Measurements from ENCODE around the gene ARIH1.

ARIH1 gene

DNA sequence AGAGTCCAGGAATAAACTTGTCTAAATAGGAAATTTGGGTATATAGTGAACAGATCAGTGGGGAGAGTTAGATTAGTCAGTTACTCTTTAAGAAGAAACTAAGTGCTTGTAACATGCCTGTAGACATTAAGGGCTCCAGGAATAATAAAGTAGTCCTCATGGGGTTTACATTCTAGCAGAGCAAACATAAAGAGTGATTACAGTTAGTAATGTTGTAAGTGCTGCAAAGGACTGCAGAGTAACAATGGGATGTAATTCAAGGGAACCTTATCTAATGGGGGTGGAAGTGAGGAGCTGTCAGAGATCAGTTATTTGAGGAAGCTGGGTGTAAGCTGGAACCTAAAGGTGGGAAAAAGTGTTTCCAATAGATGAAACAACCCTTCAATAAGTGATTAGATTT, 67.5 kb downstream of the ARIH1 start:
- TF ChIP-seq FOXP2 (optimal IDR thresholded peaks at IDR 0.05; ENCODE audit: borderline replicate concordance, extremely low read depth, extremely low read length, insufficient read depth) (no peak), SIN3A (IDR thresholded peaks at IDR 0.05; ENCODE audit: borderline replicate concordance, insufficient read depth, low read length) (no peak), POLR2AphosphoS5 (IDR thresholded peaks at IDR 0.05; ENCODE audit: low read depth, low read length) (no peak), TAF1 (IDR thresholded peaks at IDR 0.05; ENCODE audit: borderline replicate concordance, insufficient read depth, low read length) (no peak)
- TF ChIP-seq, protein P1, sequence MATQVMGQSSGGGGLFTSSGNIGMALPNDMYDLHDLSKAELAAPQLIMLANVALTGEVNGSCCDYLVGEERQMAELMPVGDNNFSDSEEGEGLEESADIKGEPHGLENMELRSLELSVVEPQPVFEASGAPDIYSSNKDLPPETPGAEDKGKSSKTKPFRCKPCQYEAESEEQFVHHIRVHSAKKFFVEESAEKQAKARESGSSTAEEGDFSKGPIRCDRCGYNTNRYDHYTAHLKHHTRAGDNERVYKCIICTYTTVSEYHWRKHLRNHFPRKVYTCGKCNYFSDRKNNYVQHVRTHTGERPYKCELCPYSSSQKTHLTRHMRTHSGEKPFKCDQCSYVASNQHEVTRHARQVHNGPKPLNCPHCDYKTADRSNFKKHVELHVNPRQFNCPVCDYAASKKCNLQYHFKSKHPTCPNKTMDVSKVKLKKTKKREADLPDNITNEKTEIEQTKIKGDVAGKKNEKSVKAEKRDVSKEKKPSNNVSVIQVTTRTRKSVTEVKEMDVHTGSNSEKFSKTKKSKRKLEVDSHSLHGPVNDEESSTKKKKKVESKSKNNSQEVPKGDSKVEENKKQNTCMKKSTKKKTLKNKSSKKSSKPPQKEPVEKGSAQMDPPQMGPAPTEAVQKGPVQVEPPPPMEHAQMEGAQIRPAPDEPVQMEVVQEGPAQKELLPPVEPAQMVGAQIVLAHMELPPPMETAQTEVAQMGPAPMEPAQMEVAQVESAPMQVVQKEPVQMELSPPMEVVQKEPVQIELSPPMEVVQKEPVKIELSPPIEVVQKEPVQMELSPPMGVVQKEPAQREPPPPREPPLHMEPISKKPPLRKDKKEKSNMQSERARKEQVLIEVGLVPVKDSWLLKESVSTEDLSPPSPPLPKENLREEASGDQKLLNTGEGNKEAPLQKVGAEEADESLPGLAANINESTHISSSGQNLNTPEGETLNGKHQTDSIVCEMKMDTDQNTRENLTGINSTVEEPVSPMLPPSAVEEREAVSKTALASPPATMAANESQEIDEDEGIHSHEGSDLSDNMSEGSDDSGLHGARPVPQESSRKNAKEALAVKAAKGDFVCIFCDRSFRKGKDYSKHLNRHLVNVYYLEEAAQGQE (IDR thresholded peaks at IDR 0.05; ENCODE audit: insufficient read depth in 1 of 2, low read depth in 2 of 2, low read length in 2 of 2), result no peak

GRCh38 chr15:72545156-72545555, 71.0 kb downstream of the ARIH1 start:
- TF ChIP-seq POLR2AphosphoS5 (IDR thresholded peaks at IDR 0.05; ENCODE audit: low read depth, low read length) (no peak), FOXP2 (optimal IDR thresholded peaks at IDR 0.05; ENCODE audit: borderline replicate concordance, extremely low read depth, extremely low read length, insufficient read depth) (no peak), SIN3A (IDR thresholded peaks at IDR 0.05; ENCODE audit: borderline replicate concordance, insufficient read depth, low read length) (no peak), TAF1 (IDR thresholded peaks at IDR 0.05; ENCODE audit: borderline replicate concordance, insufficient read depth, low read length) (no peak)
- TF ChIP-seq, protein P1 (IDR thresholded peaks at IDR 0.05; ENCODE audit: insufficient read depth in 1 of 2, low read depth in 2 of 2, low read length in 2 of 2), result no peak

GRCh38 chr15:72554471-72555425, 80.6 kb downstream of the ARIH1 start:
- TF ChIP-seq, protein P1 (IDR thresholded peaks at IDR 0.05; ENCODE audit: insufficient read depth in 1 of 2, low read depth in 2 of 2, low read length in 2 of 2), result no peak
- no peak for TF ChIP-seq POLR2AphosphoS5 (IDR thresholded peaks at IDR 0.05; ENCODE audit: low read depth, low read length)
- TF ChIP-seq SIN3A (IDR thresholded peaks at IDR 0.05; ENCODE audit: borderline replicate concordance, insufficient read depth, low read length), result no peak
- TF ChIP-seq FOXP2 (optimal IDR thresholded peaks at IDR 0.05; ENCODE audit: borderline replicate concordance, extremely low read depth, extremely low read length, insufficient read depth), result no peak
- no peak for TF ChIP-seq TAF1 (IDR thresholded peaks at IDR 0.05; ENCODE audit: borderline replicate concordance, insufficient read depth, low read length)

DNA sequence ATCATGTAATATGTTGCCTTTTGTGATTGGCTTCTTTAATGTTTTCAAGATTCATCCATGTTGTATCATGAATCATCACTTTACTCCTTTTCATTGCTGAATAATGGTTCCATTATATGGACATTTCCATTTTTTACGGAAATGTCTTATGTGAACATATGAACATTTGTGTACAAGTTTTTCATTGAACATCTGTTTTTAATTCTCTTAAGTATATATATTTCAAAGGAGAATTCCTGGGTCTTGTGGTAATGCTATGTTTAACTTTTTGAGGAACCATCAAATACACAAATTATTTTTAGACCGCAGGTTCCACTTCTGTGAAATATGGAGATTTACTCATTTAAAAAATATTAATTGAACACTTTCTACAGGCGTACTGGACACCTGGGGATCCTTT, 85.7 kb downstream of the ARIH1 start:
- TF ChIP-seq POLR2AphosphoS5 (IDR thresholded peaks at IDR 0.05; ENCODE audit: low read depth, low read length) (no peak), TAF1 (IDR thresholded peaks at IDR 0.05; ENCODE audit: borderline replicate concordance, insufficient read depth, low read length) (no peak), FOXP2 (optimal IDR thresholded peaks at IDR 0.05; ENCODE audit: borderline replicate concordance, extremely low read depth, extremely low read length, insufficient read depth) (no peak), SIN3A (IDR thresholded peaks at IDR 0.05; ENCODE audit: borderline replicate concordance, insufficient read depth, low read length) (no peak)
- TF ChIP-seq, protein P1 (IDR thresholded peaks at IDR 0.05; ENCODE audit: insufficient read depth in 1 of 2, low read depth in 2 of 2, low read length in 2 of 2), result no peak
